Activated naive CD4-positive, alpha-beta T cell treated with anti-CD3 and anti-CD28 coated beads, Interleukin-2, amount 10 ng/mL, durations not matched to agents 7 days and 5 days (primary cell): ENCODE measurements around the gene CCNA1.

Experiments used
- CTCF ChIA-PET: fragments of 350-600 bp; sonication (Branson Sonifier 250); formaldehyde crosslinking; loops from one replicate; lab custom pipeline; 2021; ENCODE audit warnings: antibody characterized with exemption; lab: Charles Lee
- DNase-seq: peaks from one replicate; pipeline ENCODE4 v3.0.0-alpha.2; 2020
- H3K27ac Mint-ChIP-seq: one replicate; pipeline ENCODE4 v1.8.0; 2021; ENCODE audit warnings: mild to moderate bottlenecking, moderate library complexity, mixed read lengths
- H3K27me3 Mint-ChIP-seq: one replicate; pipeline ENCODE4 v1.8.0; 2021; ENCODE audit warnings: mild to moderate bottlenecking, mixed read lengths
- H3K36me3 Mint-ChIP-seq: one replicate; pipeline ENCODE4 v1.8.0; 2021; ENCODE audit warnings: mixed read lengths
- H3K4me1 Mint-ChIP-seq: one replicate; pipeline ENCODE4 v1.8.0; 2021; ENCODE audit warnings: mixed read lengths
- H3K4me3 Mint-ChIP-seq: one replicate; pipeline ENCODE4 v1.8.0; 2021; ENCODE audit warnings: mild to moderate bottlenecking, moderate library complexity, mixed read lengths
- H3K9me3 Mint-ChIP-seq: one replicate; pipeline ENCODE4 v1.8.0; 2021; ENCODE audit warnings: mixed read lengths

Gene CCNA1

DNA sequence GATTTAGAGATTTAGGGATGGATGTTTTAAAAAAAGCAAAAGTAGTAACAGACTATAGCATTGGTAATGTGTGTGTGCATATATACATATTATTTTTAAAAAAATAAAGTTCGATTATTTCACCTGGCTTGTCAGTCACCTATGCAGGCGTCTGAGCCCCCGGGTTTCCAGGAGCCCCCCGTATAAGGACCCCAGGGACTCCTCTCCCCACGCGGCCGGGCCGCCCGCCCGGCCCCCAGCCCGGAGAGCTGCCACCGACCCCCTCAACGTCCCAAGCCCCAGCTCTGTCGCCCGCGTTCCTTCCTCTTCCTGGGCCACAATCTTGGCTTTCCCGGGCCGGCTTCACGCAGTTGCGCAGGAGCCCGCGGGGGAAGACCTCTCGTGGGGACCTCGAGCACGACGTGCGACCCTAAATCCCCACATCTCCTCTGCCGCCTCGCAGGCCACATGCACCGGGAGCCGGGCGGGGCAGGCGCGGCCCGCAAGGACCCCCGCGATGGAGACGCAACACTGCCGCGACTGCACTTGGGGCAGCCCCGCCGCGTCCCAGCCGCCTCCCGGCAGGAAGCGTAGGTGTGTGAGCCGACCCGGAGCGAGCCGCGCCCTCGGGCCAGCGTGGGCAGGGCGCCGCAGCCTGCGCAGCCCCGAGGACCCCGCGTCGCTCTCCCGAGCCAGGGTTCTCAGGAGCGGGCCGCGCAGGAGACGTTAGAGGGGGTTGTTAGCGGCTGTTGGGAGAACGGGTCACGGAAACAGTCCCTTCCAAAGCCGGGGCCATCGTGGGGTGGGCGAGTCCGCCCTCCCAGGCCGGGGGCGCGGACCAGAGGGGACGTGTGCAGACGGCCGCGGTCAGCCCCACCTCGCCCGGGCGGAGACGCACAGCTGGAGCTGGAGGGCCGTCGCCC is 840 bp upstream of the CCNA1 start:
- peaks cover 16% of the 10 kb centered on the region for H3K4me1 Mint-ChIP-seq
- no peaks in the 10 kb centered on the region for H3K9me3 Mint-ChIP-seq
- no peaks in the 10 kb centered on the region for H3K36me3 Mint-ChIP-seq
- no peak overlapping the region for H3K4me3 Mint-ChIP-seq
- no peak for DNase-seq
- CTCF ChIA-PET: no interaction called here
- peaks cover 69% of the 10 kb centered on the region for H3K27me3 Mint-ChIP-seq
- no peak overlapping the region for H3K27ac Mint-ChIP-seq

DNA sequence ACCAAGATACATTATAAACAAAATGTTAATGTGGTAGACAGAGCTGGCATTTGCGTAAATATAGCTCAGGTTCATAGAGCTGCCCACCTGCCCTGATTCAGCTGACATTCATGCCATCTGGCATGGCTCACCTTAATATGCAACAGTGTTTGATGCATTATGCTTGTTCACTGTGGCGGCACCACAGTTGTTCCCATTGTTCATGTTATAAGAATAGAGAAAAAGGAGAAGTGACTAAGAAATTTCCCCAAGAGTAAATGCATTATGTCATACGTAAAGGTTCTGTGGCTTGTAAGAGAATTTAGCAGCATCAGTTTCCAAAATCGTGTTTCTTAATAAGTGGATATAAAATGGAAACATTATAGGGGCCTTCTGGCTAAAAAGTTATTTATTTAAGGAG is 4.5 kb downstream of the CCNA1 start:
- no peak overlapping the region for H3K27ac Mint-ChIP-seq
- DNase-seq: no peak
- no peak overlapping the region for H3K4me3 Mint-ChIP-seq
- H3K36me3 Mint-ChIP-seq: no peaks in the 10 kb centered on the region
- peaks cover 35% of the 10 kb centered on the region for H3K27me3 Mint-ChIP-seq
- CTCF ChIA-PET: interaction anchor here (1.4 to 1.7 kb wide), 2 partner anchors 15 to 18 kb away, joined by 3 to 4 read pairs; no protein-coding TSS in a partner anchor
- peaks cover 16% of the 10 kb centered on the region for H3K4me1 Mint-ChIP-seq
- H3K9me3 Mint-ChIP-seq: no peaks in the 10 kb centered on the region

GRCh38 chr13:36438594-36439483 is 6.5 kb downstream of the CCNA1 start:
- no peak overlapping the region for H3K27ac Mint-ChIP-seq
- peaks cover 14% of the 10 kb centered on the region for H3K27me3 Mint-ChIP-seq
- no peaks in the 10 kb centered on the region for H3K36me3 Mint-ChIP-seq
- peak overlapping the region; percentile 31 for H3K4me3 Mint-ChIP-seq
- DNase-seq: no peak
- peaks cover 9% of the 10 kb centered on the region for H3K4me1 Mint-ChIP-seq
- CTCF ChIA-PET: interaction anchor here (1.4 to 1.7 kb wide), 2 partner anchors 17 to 20 kb away, joined by 3 read pairs; no protein-coding TSS in a partner anchor
- H3K9me3 Mint-ChIP-seq: no peaks in the 10 kb centered on the region

GRCh38 chr13:36445278-36445677 is 13.0 kb downstream of the CCNA1 start:
- Mint-ChIP-seq H3K36me3 (no peaks in the 10 kb centered on the region), H3K27me3 (peaks cover 5% of the 10 kb centered on the region), H3K9me3 (no peaks in the 10 kb centered on the region), H3K4me3 (no peak overlapping the region), H3K4me1 (no peaks in the 10 kb centered on the region), H3K27ac (no peak overlapping the region)
- CTCF ChIA-PET: no interaction called here
- DNase-seq: no peak

- no peak overlapping the region for H3K27ac Mint-ChIP-seq
Measured at GRCh38 chr13:36445891-36446351, 13.6 kb downstream of the CCNA1 start.

GRCh38 chr13:36447501-36447900 is 15.2 kb downstream of the CCNA1 start:
- Mint-ChIP-seq H3K27me3 (peaks cover 15% of the 10 kb centered on the region), H3K36me3 (no peaks in the 10 kb centered on the region), H3K4me1 (peaks cover 3% of the 10 kb centered on the region), H3K4me3 (no peak overlapping the region), H3K9me3 (no peaks in the 10 kb centered on the region), H3K27ac (no peak overlapping the region)
- no peak for DNase-seq
- CTCF ChIA-PET: no interaction called here

More at GRCh38 chr13:36445891-36446351, 13.6 kb downstream of the CCNA1 start:
- CTCF ChIA-PET: no interaction called here
- Mint-ChIP-seq H3K36me3 (no peaks in the 10 kb centered on the region), H3K4me1 (no peaks in the 10 kb centered on the region), H3K27me3 (peaks cover 9% of the 10 kb centered on the region), H3K4me3 (no peak overlapping the region), H3K9me3 (no peaks in the 10 kb centered on the region)
- DNase-seq: no peak

GRCh38 chr13:36450534-36450933 is 18.2 kb downstream of the CCNA1 start:
- no peak overlapping the region for H3K4me3 Mint-ChIP-seq
- H3K4me1 Mint-ChIP-seq: peaks cover 3% of the 10 kb centered on the region
- peaks cover 10% of the 10 kb centered on the region for H3K27me3 Mint-ChIP-seq
- H3K36me3 Mint-ChIP-seq: no peaks in the 10 kb centered on the region
- DNase-seq: no peak
- no peaks in the 10 kb centered on the region for H3K9me3 Mint-ChIP-seq
- CTCF ChIA-PET: interaction anchor here (1.0 kb wide), 1 partner anchor 8 kb away, joined by 3 read pairs; no protein-coding TSS in a partner anchor
- peak overlapping the region; percentile 16 for H3K27ac Mint-ChIP-seq

- peaks cover 10% of the 10 kb centered on the region for H3K27me3 Mint-ChIP-seq
- H3K4me1 Mint-ChIP-seq: peaks cover 3% of the 10 kb centered on the region
- no peaks in the 10 kb centered on the region for H3K9me3 Mint-ChIP-seq
- no peak overlapping the region for H3K27ac Mint-ChIP-seq
- no peak overlapping the region for H3K4me3 Mint-ChIP-seq
- no peaks in the 10 kb centered on the region for H3K36me3 Mint-ChIP-seq
- CTCF ChIA-PET: interaction anchor here (0.6 to 1.5 kb wide), 6 partner anchors 39 to 530 kb away, joined by 3 to 5 read pairs (median 3); no protein-coding TSS in a partner anchor
- no peak for DNase-seq
Measured at GRCh38 chr13:36453516-36453915, 21.2 kb downstream of the CCNA1 start.

- no peak overlapping the region for H3K27ac Mint-ChIP-seq
- no peak for DNase-seq
- H3K36me3 Mint-ChIP-seq: no peaks in the 10 kb centered on the region
- H3K27me3 Mint-ChIP-seq: peaks cover 10% of the 10 kb centered on the region
- CTCF ChIA-PET: interaction anchor here (0.6 to 1.5 kb wide), 4 partner anchors 40 to 282 kb away, joined by 3 to 5 read pairs (median 4); no protein-coding TSS in a partner anchor
- peaks cover 3% of the 10 kb centered on the region for H3K4me1 Mint-ChIP-seq
- no peak overlapping the region for H3K4me3 Mint-ChIP-seq
- H3K9me3 Mint-ChIP-seq: no peaks in the 10 kb centered on the region
Measured at GRCh38 chr13:36454121-36454520, 21.8 kb downstream of the CCNA1 start.

DNA sequence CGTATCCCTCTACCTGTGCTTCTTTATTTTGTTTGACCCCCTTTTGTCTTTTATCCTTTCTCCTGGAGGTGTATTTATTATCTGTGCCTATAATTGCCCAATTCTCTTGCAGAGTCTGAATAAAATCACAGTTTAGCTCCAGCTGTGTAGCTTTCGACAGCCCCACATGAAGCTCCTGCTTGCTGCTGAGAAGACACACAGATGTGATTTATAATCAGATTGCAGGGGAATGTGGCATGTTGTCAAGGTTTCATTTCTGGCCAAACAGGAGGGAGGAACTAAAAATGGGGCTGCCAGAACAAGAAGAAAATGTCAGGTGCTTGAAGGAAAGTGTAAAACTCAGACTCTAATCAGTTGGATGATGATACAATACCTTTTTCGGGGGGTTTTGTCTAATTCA is 22.7 kb downstream of the CCNA1 start:
- Mint-ChIP-seq H3K36me3 (no peaks in the 10 kb centered on the region), H3K27me3 (peaks cover 10% of the 10 kb centered on the region), H3K9me3 (no peaks in the 10 kb centered on the region), H3K4me3 (no peak overlapping the region), H3K27ac (no peak overlapping the region), H3K4me1 (peaks cover 3% of the 10 kb centered on the region)
- DNase-seq: no peak
- CTCF ChIA-PET: interaction anchor here (0.6 to 0.7 kb wide), 2 partner anchors 15 to 390 kb away, joined by 3 read pairs; no protein-coding TSS in a partner anchor

- no peak for DNase-seq
- no peak overlapping the region for H3K4me3 Mint-ChIP-seq
- CTCF ChIA-PET: interaction anchor here (1.3 kb wide), 1 partner anchor 280 kb away, joined by 5 read pairs; no protein-coding TSS in a partner anchor
- H3K4me1 Mint-ChIP-seq: peaks cover 3% of the 10 kb centered on the region
- H3K27me3 Mint-ChIP-seq: peaks cover 6% of the 10 kb centered on the region
- no peak overlapping the region for H3K27ac Mint-ChIP-seq
- H3K9me3 Mint-ChIP-seq: no peaks in the 10 kb centered on the region
- no peaks in the 10 kb centered on the region for H3K36me3 Mint-ChIP-seq
Measured at GRCh38 chr13:36456577-36456976, 24.3 kb downstream of the CCNA1 start.

GRCh38 chr13:36461506-36461905 is 29.2 kb downstream of the CCNA1 start:
- Mint-ChIP-seq H3K9me3 (no peaks in the 10 kb centered on the region), H3K36me3 (no peaks in the 10 kb centered on the region), H3K27ac (no peak overlapping the region), H3K4me3 (no peak overlapping the region), H3K27me3 (no peaks in the 10 kb centered on the region), H3K4me1 (no peaks in the 10 kb centered on the region)
- DNase-seq: no peak
- CTCF ChIA-PET: no interaction called here

- DNase-seq: no peak
- Mint-ChIP-seq H3K4me1 (no peaks in the 10 kb centered on the region), H3K27ac (no peak overlapping the region), H3K27me3 (no peaks in the 10 kb centered on the region), H3K36me3 (no peaks in the 10 kb centered on the region), H3K4me3 (no peak overlapping the region), H3K9me3 (no peaks in the 10 kb centered on the region)
- CTCF ChIA-PET: no interaction called here
Measured at GRCh38 chr13:36475468-36475867, 43.2 kb downstream of the CCNA1 start.

DNA sequence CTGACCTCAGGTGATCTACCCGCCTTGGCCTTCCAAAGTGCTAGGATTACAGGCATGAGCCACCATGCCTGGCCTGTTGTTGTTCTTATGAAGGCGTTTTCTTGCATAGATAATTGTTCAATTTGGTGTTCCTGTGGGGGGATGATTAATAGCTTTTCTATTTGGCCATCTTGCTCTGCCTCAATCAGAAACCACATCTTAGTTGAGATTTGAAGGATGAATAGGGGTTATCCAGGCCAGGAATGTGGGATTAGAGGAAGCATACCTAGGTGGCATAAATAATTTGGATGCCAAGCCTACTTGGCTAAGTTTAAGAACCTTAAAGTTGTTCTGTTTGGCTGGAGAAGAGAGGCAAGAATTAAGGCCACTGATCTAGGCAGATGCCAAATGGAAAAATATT is 44.4 kb downstream of the CCNA1 start:
- H3K9me3 Mint-ChIP-seq: no peaks in the 10 kb centered on the region
- no peaks in the 10 kb centered on the region for H3K27me3 Mint-ChIP-seq
- H3K36me3 Mint-ChIP-seq: no peaks in the 10 kb centered on the region
- H3K4me1 Mint-ChIP-seq: no peaks in the 10 kb centered on the region
- H3K4me3 Mint-ChIP-seq: no peak overlapping the region
- CTCF ChIA-PET: interaction anchor here (0.5 kb wide), 1 partner anchor 84 kb away, joined by 4 read pairs; no protein-coding TSS in a partner anchor
- DNase-seq: no peak
- H3K27ac Mint-ChIP-seq: no peak overlapping the region
